ENCODE data around the gene PCDH18.

DNA sequence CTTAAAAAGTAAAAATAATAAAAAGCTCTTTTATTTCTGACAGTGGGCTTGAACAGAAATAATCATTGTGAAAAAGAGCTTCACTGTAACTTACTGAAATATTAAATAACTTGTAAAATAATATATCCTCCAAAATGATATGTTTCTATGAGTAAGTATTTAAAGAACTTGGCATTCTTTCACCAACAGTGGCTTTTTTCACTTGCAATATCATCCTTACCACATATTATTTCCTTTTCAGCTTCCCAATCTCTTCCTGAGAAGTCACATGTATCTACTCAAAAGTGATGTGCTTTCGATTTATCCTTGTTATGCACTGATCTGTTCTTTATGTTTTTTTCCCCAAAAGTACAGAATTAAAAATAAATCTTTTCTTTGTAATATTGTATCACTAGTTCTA, 2.2 kb upstream of the PCDH18 start:
- TF ChIP-seq POLR2A (IDR thresholded peaks at IDR 0.05): no peak
- TF ChIP-seq, protein P1, sequence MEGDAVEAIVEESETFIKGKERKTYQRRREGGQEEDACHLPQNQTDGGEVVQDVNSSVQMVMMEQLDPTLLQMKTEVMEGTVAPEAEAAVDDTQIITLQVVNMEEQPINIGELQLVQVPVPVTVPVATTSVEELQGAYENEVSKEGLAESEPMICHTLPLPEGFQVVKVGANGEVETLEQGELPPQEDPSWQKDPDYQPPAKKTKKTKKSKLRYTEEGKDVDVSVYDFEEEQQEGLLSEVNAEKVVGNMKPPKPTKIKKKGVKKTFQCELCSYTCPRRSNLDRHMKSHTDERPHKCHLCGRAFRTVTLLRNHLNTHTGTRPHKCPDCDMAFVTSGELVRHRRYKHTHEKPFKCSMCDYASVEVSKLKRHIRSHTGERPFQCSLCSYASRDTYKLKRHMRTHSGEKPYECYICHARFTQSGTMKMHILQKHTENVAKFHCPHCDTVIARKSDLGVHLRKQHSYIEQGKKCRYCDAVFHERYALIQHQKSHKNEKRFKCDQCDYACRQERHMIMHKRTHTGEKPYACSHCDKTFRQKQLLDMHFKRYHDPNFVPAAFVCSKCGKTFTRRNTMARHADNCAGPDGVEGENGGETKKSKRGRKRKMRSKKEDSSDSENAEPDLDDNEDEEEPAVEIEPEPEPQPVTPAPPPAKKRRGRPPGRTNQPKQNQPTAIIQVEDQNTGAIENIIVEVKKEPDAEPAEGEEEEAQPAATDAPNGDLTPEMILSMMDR (IDR thresholded peaks at IDR 0.05): no peak

Data from heart left ventricle (tissue), 13 donors.